GM23338 (cell line): ENCODE measurements around the gene NDUFV2. TPM values are rescaled to one million over a fixed set of nuclear protein-coding genes. Genes with fewer than 3 reads are reported as not detected.

ENCODE experiments used
- ATAC-seq: fragments of 200-7000 bp; cut with Tn5 transposase; 3 replicates; pipeline ENCODE4 v1.9.1; 2020
- DNase-seq: peaks from one replicate; pipeline ENCODE4 v3.0.0-alpha.2; 2015; ENCODE audit warnings: low spot score
- H2AFZ ChIP-seq: fragments of 200-600 bp; sonication (generic); 2 replicates; pipeline ENCODE4 v1.8.0; 2016; ENCODE audit warnings: antibody characterized with exemption, mild to moderate bottlenecking, moderate library complexity
- H3F3A ChIP-seq: fragments of 200-600 bp; sonication (generic); replicated peaks from 2 replicates; pipeline ENCODE4 v1.8.0; 2017; ENCODE audit warnings: antibody characterized with exemption, mixed run types, low read depth
- H3K27ac ChIP-seq: fragments of 200-600 bp; sonication (generic); 2 replicates; pipeline ENCODE4 v1.6.1; 2016; ENCODE audit warnings: low read depth
- H3K27me3 ChIP-seq: fragments of 200-600 bp; sonication (generic); 2 replicates; pipeline ENCODE4 v1.8.0; 2016; ENCODE audit warnings: mild to moderate bottlenecking, mixed run types, moderate library complexity; ENCODE audit not compliant: insufficient read depth
- H3K36me3 ChIP-seq: fragments of 200-600 bp; sonication (generic); 2 replicates; pipeline ENCODE4 v1.8.0; 2016; ENCODE audit warnings: mild to moderate bottlenecking; ENCODE audit not compliant: insufficient read depth
- H3K4me1 ChIP-seq: fragments of 200-600 bp; sonication (generic); 2 replicates; pipeline ENCODE4 v1.8.0; 2016; ENCODE audit warnings: mild to moderate bottlenecking, moderate library complexity; ENCODE audit not compliant: insufficient read depth
- H3K4me2 ChIP-seq: fragments of 200-600 bp; sonication (generic); 2 replicates; pipeline ENCODE4 v1.7.1; 2017; ENCODE audit warnings: mixed run types
- H3K4me3 ChIP-seq: fragments of 200-600 bp; sonication (generic); 2 replicates; pipeline ENCODE4 v1.6.1; 2016; ENCODE audit warnings: mixed run types
- H3K79me2 ChIP-seq: fragments of 200-600 bp; sonication (generic); replicated peaks from 2 replicates; pipeline ENCODE4 v1.8.0; 2017; ENCODE audit warnings: mild to moderate bottlenecking; ENCODE audit not compliant: insufficient read depth
- H3K9me2 ChIP-seq: fragments of 200-600 bp; sonication (generic); 2 replicates; pipeline ENCODE4 v1.8.0; 2017; ENCODE audit not compliant: insufficient read depth
- H4K20me1 ChIP-seq: fragments of 200-600 bp; sonication (generic); replicated peaks from 2 replicates; pipeline ENCODE4 v1.8.0; 2017; ENCODE audit warnings: mild to moderate bottlenecking; ENCODE audit not compliant: insufficient read depth
- H3K27ac Mint-ChIP-seq: 2 replicates; pipeline ENCODE4 v1.8.0; 2020; ENCODE audit warnings: inconsistent platforms, mild to moderate bottlenecking, moderate library complexity, mixed read lengths
- H3K27me3 Mint-ChIP-seq: 3 replicates; pipeline ENCODE4 v1.8.0; 2022; ENCODE audit warnings: low read depth, mild to moderate bottlenecking, moderate library complexity, mixed read lengths, inconsistent platforms; ENCODE audit not compliant: insufficient read depth, poor library complexity
- H3K36me3 Mint-ChIP-seq: 3 replicates; pipeline ENCODE4 v1.8.0; 2021; ENCODE audit warnings: low read depth, mild to moderate bottlenecking, inconsistent platforms, moderate library complexity, mixed read lengths
- H3K4me1 Mint-ChIP-seq: 3 replicates; pipeline ENCODE4 v1.8.0; 2020; ENCODE audit warnings: mild to moderate bottlenecking, inconsistent platforms, mixed read lengths
- H3K4me3 Mint-ChIP-seq: 3 replicates; pipeline ENCODE4 v1.8.0; 2021; ENCODE audit warnings: moderate library complexity, mild to moderate bottlenecking, inconsistent platforms, mixed read lengths
- H3K9me3 Mint-ChIP-seq: 3 replicates; pipeline ENCODE4 v1.8.0; 2020; ENCODE audit warnings: moderate library complexity, mild to moderate bottlenecking, inconsistent platforms, mixed read lengths
- CREB1 ChIP-seq: fragments of 250-450 bp; sonication (Bioruptor Pico); IDR thresholded peaks from 2 replicates; pipeline ENCODE4 v1.5.0; 2020; ENCODE audit warnings: low read depth, mild to moderate bottlenecking, moderate library complexity
- CTCF ChIP-seq, 2 experiments: fragments of 200-600 bp in 1 of 2; sonication (generic) in 1 of 2; conservative IDR thresholded peaks; 2 replicates each; pipeline versions ENCODE4 v1.5.1 to v1.6.1; 2016 to 2017; ENCODE audit warnings: antibody characterized with exemption in 2 of 2, low read depth in 2 of 2, mild to moderate bottlenecking in 2 of 2, moderate library complexity in 1 of 2
- ETS1 ChIP-seq: IDR thresholded peaks from 2 replicates; pipeline ENCODE4 v1.6.1; 2016; ENCODE audit warnings: antibody characterized with exemption
- EZH2phosphoT487 ChIP-seq: fragments of 200-600 bp; sonication (generic); IDR thresholded peaks from one replicate; pipeline ENCODE4 v1.8.1; 2018; ENCODE audit warnings: antibody characterized with exemption; ENCODE audit not compliant: unreplicated experiment
- JUNB ChIP-seq: IDR thresholded peaks from one replicate; pipeline ENCODE4 v1.6.1; 2016; ENCODE audit warnings: antibody characterized with exemption; ENCODE audit not compliant: unreplicated experiment
- POLR2AphosphoS5 ChIP-seq: IDR thresholded peaks from 2 replicates; pipeline ENCODE4 v1.6.1; 2016; ENCODE audit warnings: antibody characterized with exemption, low read depth
- ZNF462 ChIP-seq: fragments of 250-450 bp; sonication (Bioruptor Pico); IDR thresholded peaks from 2 replicates; pipeline ENCODE4 v1.5.0; 2020; ENCODE audit warnings: mild to moderate bottlenecking, moderate library complexity
- polyA plus RNA-seq: library from polyadenylated mRNA; unstranded; fragments of >200 nt; fragmentation: Nextera tagmentation; extraction: Ambion mirVana; gene quantifications from 2 replicates; pipeline ENCODE4 v1.2.1, GENCODE V29; 2016
- total RNA-seq: library from RNA; depleted of rRNA; stranded (reverse); fragments of >200 nt; shearing (Covaris generic); gene quantifications from 2 replicates; pipeline ENCODE4 v1.2.3, GENCODE V29; 2014

Gene NDUFV2
- total and polyA plus RNA-seq, 2 experiments from 2014 or later, result 157 to 577 TPM

GRCh38 chr18:9124824-9125223 lies 22.3 kb downstream of the NDUFV2 start (continued):
- no peak for TF ChIP-seq CTCF (conservative IDR thresholded peaks at IDR 0.05; ENCODE audit: low read depth in 2 of 2)
- TF ChIP-seq ETS1, result no peak
- TF ChIP-seq EZH2phosphoT487, result no peak
- TF ChIP-seq CREB1 (CRISPR knock-in tag), result no peak
- no peak for TF ChIP-seq POLR2AphosphoS5

- no peak overlapping the region for H3K4me3 ChIP-seq
- Mint-ChIP-seq H3K4me1 (no peaks in the 10 kb centered on the region), H3K36me3 (peaks cover 84% of the 10 kb centered on the region), H3K4me3 (no peak overlapping the region), H3K27ac (no peak overlapping the region), H3K9me3 (no peaks in the 10 kb centered on the region), H3K27me3 (no peaks in the 10 kb centered on the region)
- no peak overlapping the region for H3K4me2 ChIP-seq
- H3K36me3 ChIP-seq, result peaks cover 44% of the 10 kb centered on the region
- TF ChIP-seq ZNF462 (CRISPR knock-in tag) (no peak), JUNB (no peak)
- H3F3A ChIP-seq, result no peaks in the 10 kb centered on the region
- H4K20me1 ChIP-seq, result peaks cover 5% of the 10 kb centered on the region; the same call in 1 of the 2 replicates
- H2AFZ ChIP-seq, result no peak overlapping the region
- DNase-seq (no peak), ATAC-seq (no peak)
- no peaks in the 10 kb centered on the region for H3K4me1 ChIP-seq
- peaks cover 22% of the 10 kb centered on the region for H3K79me2 ChIP-seq
- no peaks in the 10 kb centered on the region for H3K9me2 ChIP-seq
- no peaks in the 10 kb centered on the region for H3K27me3 ChIP-seq
- H3K27ac ChIP-seq, result no peak overlapping the region
These were observed 23.8 kb downstream of the NDUFV2 start for GRCh38 chr18:9126337-9126736.
